ENCODE data around the gene SVIL.

SVIL gene

DNA sequence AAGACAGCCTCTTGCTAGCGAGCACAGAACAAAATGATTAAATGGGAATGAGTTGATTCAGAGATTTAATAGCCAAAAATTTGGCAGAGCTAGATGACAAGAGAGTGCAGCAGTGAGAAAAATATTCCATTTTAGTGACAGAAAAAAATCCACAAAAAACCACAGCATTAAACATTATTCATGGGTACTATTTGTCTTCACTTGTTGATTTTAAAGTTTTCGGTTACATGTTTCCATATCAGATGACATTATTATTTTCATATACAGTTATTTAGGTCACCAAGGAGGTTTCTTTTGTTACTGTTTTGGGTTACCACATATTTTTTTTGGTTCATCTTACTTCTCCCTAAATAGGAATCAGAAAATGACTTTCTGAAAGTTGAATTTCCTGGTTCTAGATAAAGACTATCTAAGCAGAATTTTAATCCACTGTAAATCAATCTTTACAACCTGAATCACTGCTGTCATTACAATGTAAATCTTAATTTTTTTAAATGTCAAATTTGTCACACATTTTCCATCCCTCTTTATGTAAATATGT lies 87.9 kb downstream of the SVIL start:
- no peak for TF ChIP-seq CTCF (IDR thresholded peaks at IDR 0.05; ENCODE audit: low read depth, low read length)
- Histone ChIP-seq H3K36me3 (peaks cover 4% of the 10 kb centered on the region; the same call in 1 of the 2 replicates), H3K9me3 (no peaks in the 10 kb centered on the region), H3K4me3 (ENCODE audit: low read depth, low read length) (no peak overlapping the region), H3K27me3 (no peaks in the 10 kb centered on the region), H3K4me1 (no peaks in the 10 kb centered on the region)
- DNase-seq, result no peak

GRCh38 chr10:29545122-29545521 lies 89.6 kb downstream of the SVIL start:
- H3K4me1 ChIP-seq, result no peaks in the 10 kb centered on the region
- no peak for TF ChIP-seq CTCF (IDR thresholded peaks at IDR 0.05; ENCODE audit: low read depth, low read length)
- H3K4me3 ChIP-seq (ENCODE audit: low read depth, low read length), result no peak overlapping the region
- H3K36me3 ChIP-seq, result no peaks in the 10 kb centered on the region
- no peaks in the 10 kb centered on the region for H3K27me3 ChIP-seq
- no peak for DNase-seq
- H3K9me3 ChIP-seq, result no peaks in the 10 kb centered on the region

GRCh38 chr10:29543715-29544114 lies 91.1 kb downstream of the SVIL start:
- Histone ChIP-seq H3K36me3 (no peaks in the 10 kb centered on the region), H3K9me3 (no peaks in the 10 kb centered on the region), H3K27me3 (no peaks in the 10 kb centered on the region), H3K4me1 (no peaks in the 10 kb centered on the region), H3K4me3 (ENCODE audit: low read depth, low read length) (no peak overlapping the region)
- TF ChIP-seq CTCF (IDR thresholded peaks at IDR 0.05; ENCODE audit: low read depth, low read length), result no peak
- DNase-seq, result no peak

GRCh38 chr10:29542723-29543122 lies 92.0 kb downstream of the SVIL start:
- TF ChIP-seq CTCF (IDR thresholded peaks at IDR 0.05; ENCODE audit: low read depth, low read length), result no peak

DNA sequence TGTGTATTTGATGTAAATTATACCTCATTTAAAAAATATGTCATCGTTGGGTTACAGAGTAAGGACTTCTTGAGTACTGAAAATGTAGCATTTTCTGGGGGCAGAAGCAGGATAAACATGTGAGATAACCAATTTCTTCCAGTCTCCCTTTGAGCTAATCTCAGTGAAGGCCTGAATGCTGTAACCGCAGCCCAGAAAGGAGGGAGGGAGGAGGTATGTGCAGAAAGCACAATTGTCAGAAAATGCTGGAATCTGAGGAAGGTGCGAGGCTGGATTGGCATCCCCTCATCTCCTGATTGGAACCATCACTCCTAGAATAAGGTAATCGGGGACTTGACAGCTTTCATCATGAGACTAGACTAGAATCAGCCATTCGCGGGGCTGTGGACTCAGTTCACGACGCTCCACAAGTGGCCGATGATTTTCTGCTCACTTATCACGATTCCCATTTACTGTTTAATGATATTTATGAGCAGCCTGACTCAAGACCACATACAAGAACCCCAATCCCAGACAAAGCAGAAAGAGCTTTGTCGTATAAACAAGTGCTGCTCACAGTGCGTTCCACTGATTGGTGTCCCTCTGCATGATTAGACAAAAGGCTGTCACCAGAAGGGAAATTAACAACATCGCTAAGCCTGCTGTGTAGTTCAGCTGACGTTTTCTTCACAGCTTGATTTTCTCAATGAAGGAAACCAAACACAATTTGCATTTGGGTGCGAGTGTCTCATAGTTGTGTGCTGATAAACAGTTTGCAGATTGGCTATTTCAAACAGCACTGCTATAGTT lies 93.2 kb downstream of the SVIL start:
- Histone ChIP-seq H3K9me3 (no peaks in the 10 kb centered on the region), H3K4me1 (no peaks in the 10 kb centered on the region), H3K4me3 (ENCODE audit: low read depth, low read length) (no peak overlapping the region), H3K36me3 (no peaks in the 10 kb centered on the region), H3K27me3 (no peaks in the 10 kb centered on the region)
- no peak for DNase-seq
- no peak for TF ChIP-seq CTCF (IDR thresholded peaks at IDR 0.05; ENCODE audit: low read depth, low read length)

More at GRCh38 chr10:29542723-29543122, 92.0 kb downstream of the SVIL start:
- DNase-seq, result no peak
- H3K36me3 ChIP-seq, result no peaks in the 10 kb centered on the region
- no peaks in the 10 kb centered on the region for H3K9me3 ChIP-seq
- H3K27me3 ChIP-seq, result no peaks in the 10 kb centered on the region
- H3K4me3 ChIP-seq (ENCODE audit: low read depth, low read length), result no peak overlapping the region
- H3K4me1 ChIP-seq, result no peaks in the 10 kb centered on the region

GRCh38 chr10:29540016-29540415 lies 94.8 kb downstream of the SVIL start:
- Histone ChIP-seq H3K36me3 (no peaks in the 10 kb centered on the region), H3K4me3 (ENCODE audit: low read depth, low read length) (no peak overlapping the region), H3K4me1 (peaks cover 7% of the 10 kb centered on the region), H3K9me3 (no peaks in the 10 kb centered on the region), H3K27me3 (no peaks in the 10 kb centered on the region)
- no peak for DNase-seq
- no peak for TF ChIP-seq CTCF (IDR thresholded peaks at IDR 0.05; ENCODE audit: low read depth, low read length)
